ENCODE results near the gene RHAG.
A peak's percentile ranks its signal among the peaks of the same experiment; 100 is the strongest.

Gene RHAG

DNA sequence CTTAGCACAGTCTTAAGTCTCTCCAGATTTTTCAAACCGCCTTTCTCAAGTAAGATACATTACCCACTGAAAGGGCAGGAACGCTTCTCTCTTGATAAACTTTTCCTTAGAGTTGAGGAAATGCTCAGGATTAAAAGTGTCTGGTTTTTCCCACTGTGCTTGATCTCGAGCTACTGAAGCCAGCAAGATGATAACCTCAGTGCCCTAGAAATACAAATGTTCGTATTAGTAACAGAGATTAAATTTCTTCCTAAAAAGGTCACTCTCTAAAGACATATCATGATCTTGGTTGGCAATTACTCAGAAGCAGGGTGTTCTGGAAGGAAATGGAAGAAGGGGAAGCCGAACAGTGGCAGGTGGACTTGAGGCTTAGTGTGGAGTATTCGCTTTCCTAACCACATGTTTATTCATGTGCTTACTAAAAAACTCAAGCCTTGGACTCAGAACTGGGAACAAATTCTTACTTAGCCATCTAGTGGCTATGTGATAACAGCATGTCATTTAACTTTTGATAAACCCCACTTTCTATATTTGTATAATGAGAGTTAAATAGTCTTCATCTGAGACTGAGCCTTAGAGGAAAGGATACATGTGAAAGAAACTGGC lies 66.1 kb downstream of the RHAG start:
- Histone ChIP-seq H3K27ac (replicated peaks; ENCODE audit: low read length) (no peak overlapping the region), H4K8ac (ENCODE audit: low read depth, low read length) (no peak overlapping the region), H3K4me1 (ENCODE audit: control insufficient read depth in 2 of 2, insufficient read depth in 1 of 2, low read depth in 1 of 2, low read length in 2 of 2) (no peaks in the 10 kb centered on the region), H3K4ac (ENCODE audit: low read length) (no peak overlapping the region), H2BK12ac (ENCODE audit: low read length) (no peak overlapping the region), H3K27me3 (ENCODE audit: control insufficient read depth in 3 of 3, insufficient read depth in 3 of 3, low read depth in 1 of 3, low read length in 3 of 3) (no peaks in the 10 kb centered on the region), H3K18ac (ENCODE audit: low read length) (no peak overlapping the region), H3K14ac (ENCODE audit: low read length) (no peak overlapping the region), H3K23ac (ENCODE audit: low read depth, low read length, poor library complexity) (no peak overlapping the region), H3K9ac (ENCODE audit: low read depth, low read length, poor library complexity) (no peak overlapping the region), H3K9me3 (replicated peaks in 1 of 2; ENCODE audit: control insufficient read depth in 2 of 2, insufficient read depth in 1 of 2, low read depth in 1 of 2, low read length in 2 of 2) (peaks cover 0 to 2% of the 10 kb centered on the region in 2 donors), H2AFZ (ENCODE audit: low read length) (no peak overlapping the region), H3K4me2 (ENCODE audit: insufficient read depth, low read length, poor library complexity, severe bottlenecking) (no peak overlapping the region), H2AK5ac (ENCODE audit: low read depth, low read length) (no peak overlapping the region), H3K79me1 (ENCODE audit: low read depth, low read length) (no peaks in the 10 kb centered on the region), H4K91ac (ENCODE audit: low read depth, low read length, poor library complexity) (no peak overlapping the region), H3K4me3 (ENCODE audit: low read length in 2 of 2) (no peak overlapping the region), H2BK5ac (ENCODE audit: low read length) (no peak overlapping the region), H2BK15ac (ENCODE audit: low read length) (no peak overlapping the region), H2BK120ac (ENCODE audit: low read depth, low read length) (no peak overlapping the region), H3K36me3 (replicated peaks in 1 of 2; ENCODE audit: control insufficient read depth in 2 of 2, insufficient read depth in 2 of 2, low read length in 2 of 2) (no peaks in the 10 kb centered on the region)
- DNase-seq (ENCODE audit: low spot score) = no peak
- WGBS, 2 donors (ENCODE audit: extremely low coverage in 2 of 2, insufficient read length in 2 of 2, insufficient replicate concordance in 1 of 2) = no CpG with 5 or more reads among the region's 6 CpGs

- no peak overlapping the region for H3K4me3 ChIP-seq (ENCODE audit: low read length in 2 of 2)
- peaks cover 0 to 1% of the 10 kb centered on the region in 2 donors for H3K4me1 ChIP-seq (ENCODE audit: control insufficient read depth in 2 of 2, insufficient read depth in 1 of 2, low read depth in 1 of 2, low read length in 2 of 2)
- H4K91ac ChIP-seq (ENCODE audit: low read depth, low read length, poor library complexity) = no peak overlapping the region
- H3K9ac ChIP-seq (ENCODE audit: low read depth, low read length, poor library complexity) = no peak overlapping the region
- no peak overlapping the region for H3K14ac ChIP-seq (ENCODE audit: low read length)
- no peak overlapping the region for H3K23ac ChIP-seq (ENCODE audit: low read depth, low read length, poor library complexity)
- H4K8ac ChIP-seq (ENCODE audit: low read depth, low read length) = no peak overlapping the region
- no peak overlapping the region for H3K4ac ChIP-seq (ENCODE audit: low read length)
- H2BK120ac ChIP-seq (ENCODE audit: low read depth, low read length) = no peak overlapping the region
- H3K27me3 ChIP-seq (ENCODE audit: control insufficient read depth in 3 of 3, insufficient read depth in 3 of 3, low read depth in 1 of 3, low read length in 3 of 3) = no peaks in the 10 kb centered on the region
- H2BK5ac ChIP-seq (ENCODE audit: low read length) = no peak overlapping the region
- H3K36me3 ChIP-seq (replicated peaks in 1 of 2; ENCODE audit: control insufficient read depth in 2 of 2, insufficient read depth in 2 of 2, low read length in 2 of 2) = no peaks in the 10 kb centered on the region
- H2AFZ ChIP-seq (ENCODE audit: low read length) = no peak overlapping the region
- H2BK12ac ChIP-seq (ENCODE audit: low read length) = no peak overlapping the region
- DNase-seq (ENCODE audit: low spot score) = no peak
- no peak overlapping the region for H2AK5ac ChIP-seq (ENCODE audit: low read depth, low read length)
- H3K9me3 ChIP-seq (replicated peaks in 1 of 2; ENCODE audit: control insufficient read depth in 2 of 2, insufficient read depth in 1 of 2, low read depth in 1 of 2, low read length in 2 of 2) = peaks cover 0 to 2% of the 10 kb centered on the region in 2 donors
- H2BK15ac ChIP-seq (ENCODE audit: low read length) = no peak overlapping the region
- no peak overlapping the region for H3K4me2 ChIP-seq (ENCODE audit: insufficient read depth, low read length, poor library complexity, severe bottlenecking)
- no peak overlapping the region for H3K27ac ChIP-seq (replicated peaks; ENCODE audit: low read length)
- H3K79me1 ChIP-seq (ENCODE audit: low read depth, low read length) = no peaks in the 10 kb centered on the region
- no CpG with 5 or more reads among the region's 10 CpGs for WGBS, 2 donors (ENCODE audit: extremely low coverage in 2 of 2, insufficient read length in 2 of 2, insufficient replicate concordance in 1 of 2)
- peak overlapping the region; percentile 54 for H3K18ac ChIP-seq (ENCODE audit: low read length)
Observed at GRCh38 chr6:49565855-49566254, 70.8 kb downstream of the RHAG start.

- Histone ChIP-seq H3K79me1 (ENCODE audit: low read depth, low read length) (no peaks in the 10 kb centered on the region), H3K9ac (ENCODE audit: low read depth, low read length, poor library complexity) (no peak overlapping the region), H4K91ac (ENCODE audit: low read depth, low read length, poor library complexity) (no peak overlapping the region), H3K4me1 (ENCODE audit: control insufficient read depth in 2 of 2, insufficient read depth in 1 of 2, low read depth in 1 of 2, low read length in 2 of 2) (peaks cover 0 to 1% of the 10 kb centered on the region in 2 donors), H3K36me3 (replicated peaks in 1 of 2; ENCODE audit: control insufficient read depth in 2 of 2, insufficient read depth in 2 of 2, low read length in 2 of 2) (no peaks in the 10 kb centered on the region), H4K8ac (ENCODE audit: low read depth, low read length) (no peak overlapping the region), H3K23ac (ENCODE audit: low read depth, low read length, poor library complexity) (no peak overlapping the region), H3K4me3 (ENCODE audit: low read length in 2 of 2) (no peak overlapping the region), H3K14ac (ENCODE audit: low read length) (no peak overlapping the region), H3K27me3 (ENCODE audit: control insufficient read depth in 3 of 3, insufficient read depth in 3 of 3, low read depth in 1 of 3, low read length in 3 of 3) (no peaks in the 10 kb centered on the region), H3K4ac (ENCODE audit: low read length) (no peak overlapping the region), H2BK15ac (ENCODE audit: low read length) (no peak overlapping the region), H3K9me3 (replicated peaks in 1 of 2; ENCODE audit: control insufficient read depth in 2 of 2, insufficient read depth in 1 of 2, low read depth in 1 of 2, low read length in 2 of 2) (peaks cover 0 to 2% of the 10 kb centered on the region in 2 donors), H3K27ac (replicated peaks; ENCODE audit: low read length) (no peak overlapping the region), H2BK12ac (ENCODE audit: low read length) (no peak overlapping the region), H2AFZ (ENCODE audit: low read length) (no peak overlapping the region), H2BK5ac (ENCODE audit: low read length) (no peak overlapping the region), H2AK5ac (ENCODE audit: low read depth, low read length) (no peak overlapping the region), H3K4me2 (ENCODE audit: insufficient read depth, low read length, poor library complexity, severe bottlenecking) (no peak overlapping the region), H3K18ac (ENCODE audit: low read length) (no peak overlapping the region), H2BK120ac (ENCODE audit: low read depth, low read length) (no peak overlapping the region)
- no peak for DNase-seq (ENCODE audit: low spot score)
- no CpG with 5 or more reads among the region's 2 CpGs for WGBS, 2 donors (ENCODE audit: extremely low coverage in 2 of 2, insufficient read length in 2 of 2, insufficient replicate concordance in 1 of 2)
Observed at GRCh38 chr6:49565261-49565660, 71.4 kb downstream of the RHAG start.

GRCh38 chr6:49564552-49564951 lies 72.1 kb downstream of the RHAG start:
- H3K18ac ChIP-seq (ENCODE audit: low read length) = no peak overlapping the region
- no peak overlapping the region for H2BK120ac ChIP-seq (ENCODE audit: low read depth, low read length)
- no peak overlapping the region for H3K4me2 ChIP-seq (ENCODE audit: insufficient read depth, low read length, poor library complexity, severe bottlenecking)
- no peak overlapping the region for H4K8ac ChIP-seq (ENCODE audit: low read depth, low read length)
- H2BK12ac ChIP-seq (ENCODE audit: low read length) = no peak overlapping the region
- no peak overlapping the region for H2AFZ ChIP-seq (ENCODE audit: low read length)
- no peaks in the 10 kb centered on the region for H3K79me1 ChIP-seq (ENCODE audit: low read depth, low read length)
- no peak overlapping the region for H3K4me3 ChIP-seq (ENCODE audit: low read length in 2 of 2)
- peaks cover 0 to 1% of the 10 kb centered on the region in 2 donors for H3K36me3 ChIP-seq (replicated peaks in 1 of 2; ENCODE audit: control insufficient read depth in 2 of 2, insufficient read depth in 2 of 2, low read length in 2 of 2)
- DNase-seq (ENCODE audit: low spot score) = no peak
- H2BK15ac ChIP-seq (ENCODE audit: low read length) = no peak overlapping the region
- H3K27me3 ChIP-seq (ENCODE audit: control insufficient read depth in 3 of 3, insufficient read depth in 3 of 3, low read depth in 1 of 3, low read length in 3 of 3) = no peaks in the 10 kb centered on the region
- no CpG with 5 or more reads among the region's 1 CpG for WGBS, 2 donors (ENCODE audit: extremely low coverage in 2 of 2, insufficient read length in 2 of 2, insufficient replicate concordance in 1 of 2)
- H2AK5ac ChIP-seq (ENCODE audit: low read depth, low read length) = no peak overlapping the region
- H3K9ac ChIP-seq (ENCODE audit: low read depth, low read length, poor library complexity) = no peak overlapping the region
- no peak overlapping the region for H3K14ac ChIP-seq (ENCODE audit: low read length)
- no peak overlapping the region for H3K23ac ChIP-seq (ENCODE audit: low read depth, low read length, poor library complexity)
- H3K4me1 ChIP-seq (ENCODE audit: control insufficient read depth in 2 of 2, insufficient read depth in 1 of 2, low read depth in 1 of 2, low read length in 2 of 2) = peaks cover 0 to 1% of the 10 kb centered on the region in 2 donors
- no peak overlapping the region for H3K4ac ChIP-seq (ENCODE audit: low read length)
- peaks cover 0 to 2% of the 10 kb centered on the region in 2 donors for H3K9me3 ChIP-seq (replicated peaks in 1 of 2; ENCODE audit: control insufficient read depth in 2 of 2, insufficient read depth in 1 of 2, low read depth in 1 of 2, low read length in 2 of 2)
- no peak overlapping the region for H3K27ac ChIP-seq (replicated peaks; ENCODE audit: low read length)
- H2BK5ac ChIP-seq (ENCODE audit: low read length) = no peak overlapping the region
- no peak overlapping the region for H4K91ac ChIP-seq (ENCODE audit: low read depth, low read length, poor library complexity)

Measured in neuronal stem cell (in vitro differentiated cells).